ENCODE measurements around the gene CLK2. TPM values are rescaled to one million over a fixed set of nuclear protein-coding genes. Genes with fewer than 3 reads are reported as not detected.

The CLK2 gene
- total and polyA plus RNA-seq, 2 of the 8 experiments (the other 6 are each of a cell fraction or from before 2014, with no cell fraction given) = 62.2 to 76.0 TPM

- TF ChIP-seq ATF2 (IDR thresholded peaks at IDR 0.05; ENCODE audit: low read length) (no peak), SP2 (IDR thresholded peaks at IDR 0.05; ENCODE audit: low read length) (no peak), GABPA (IDR thresholded peaks at IDR 0.05; ENCODE audit: borderline replicate concordance, insufficient read depth, low read length) (no peak), FOSL1 (IDR thresholded peaks at IDR 0.05; ENCODE audit: insufficient read depth, low read depth, low read length) (no peak)
Measured at GRCh38 chr1:155300024-155300423, 26.7 kb upstream of the CLK2 start (continued).

Measured in H1 (cell line).